Gastrocnemius medialis (tissue), 4 donors: ENCODE results near the gene BOLL. TPM values are rescaled to one million over a fixed set of nuclear protein-coding genes. Genes with fewer than 3 reads are reported as not detected.

Experiments used
- ATAC-seq, 2 donors: fragments of 150-250 bp; one replicate each; pipeline ENCODE4 v1.9.1; 2016
- DNase-seq, 2 donors: peaks; one replicate each; pipeline ENCODE4 v3.0.0-alpha.2; 2019
- H3K27ac ChIP-seq, 4 donors: fragments of 200-600 bp; sonication (generic); 1 replicate in 1 of 4; 2 replicates in 3 of 4; pipeline ENCODE4 v1.5.1; 2016 to 2018; ENCODE audit warnings: mild to moderate bottlenecking in 2 of 4, moderate library complexity in 1 of 4
- H3K27me3 ChIP-seq, 3 donors: fragments of 200-600 bp; sonication (generic) in 2 of 3; 1 replicate in 1 of 3; 2 replicates in 2 of 3; pipeline versions ENCODE4 v1.5.1 to v1.6.0; 2016 to 2019; ENCODE audit warnings: mild to moderate bottlenecking in 1 of 3, moderate library complexity in 1 of 3
- H3K36me3 ChIP-seq, 2 donors: fragments of 200-600 bp; sonication (generic) in 1 of 2; one replicate each; pipeline ENCODE4 v1.5.1; 2017 to 2018
- H3K4me1 ChIP-seq, 2 donors: fragments of 200-600 bp; sonication (generic) in 1 of 2; one replicate each; pipeline ENCODE4 v1.5.1; 2016 to 2017; ENCODE audit warnings: mild to moderate bottlenecking in 2 of 2
- H3K4me3 ChIP-seq, 4 donors: fragments of 200-600 bp; sonication (generic) in 3 of 4; 1 replicate in 1 of 4; 2 replicates in 3 of 4; pipeline ENCODE4 v1.5.1; 2016 to 2019; ENCODE audit warnings: mild to moderate bottlenecking in 2 of 4
- H3K9me3 ChIP-seq, 3 donors: fragments of 200-600 bp; sonication (generic) in 2 of 3; 1 replicate in 1 of 3; 2 replicates in 2 of 3; pipeline ENCODE4 v1.5.1; 2016 to 2019
- POLR2A ChIP-seq, 2 donors: fragments of 450-650 bp; IDR thresholded peaks; one replicate each; pipeline ENCODE4 v1.6.1; 2017; ENCODE audit warnings: antibody characterized with exemption in 2 of 2, mild to moderate bottlenecking in 2 of 2, moderate library complexity in 2 of 2
- in situ Hi-C, 4 donors: fragments of 200-750 bp; cut with MboI; loops; one replicate each; pipeline versions ENCODE4 v1.15.0 to v1.8.0; 2017; ENCODE audit warnings: low sequenced_read_pairs in 4 of 4
- intact Hi-C: fragments of 100-400 bp; cut with DNase I; formaldehyde crosslinking; loops from one replicate; pipeline ENCODE4 v1.15.1; 2023; ENCODE audit warnings: low total_unique reads
- total RNA-seq, 4 donors: library from RNA; depleted of rRNA; stranded (reverse); fragments of >200 nt; gene quantifications; one replicate each; pipeline versions ENCODE4 v1.1.0 to v1.2.3, GENCODE V29; 2016
- TF ChIP-seq, protein P1 (sequence below), 5 experiments: fragments of 450-650 bp in 3 of 5; fragments of 200-600 bp in 2 of 5; sonication (generic) in 2 of 5; IDR thresholded peaks in 4 of 5; conservative IDR thresholded peaks in 1 of 5; 1 replicate in 4 of 5; 2 replicates in 1 of 5; pipeline ENCODE4 v1.5.1; 2016 to 2019; ENCODE audit warnings: antibody characterized with exemption in 5 of 5, mild to moderate bottlenecking in 3 of 5, moderate library complexity in 3 of 5

BOLL gene
- total RNA-seq, 4 donors from 2014 or later = 2.4 to 8.1 (median 2.6) TPM

DNA sequence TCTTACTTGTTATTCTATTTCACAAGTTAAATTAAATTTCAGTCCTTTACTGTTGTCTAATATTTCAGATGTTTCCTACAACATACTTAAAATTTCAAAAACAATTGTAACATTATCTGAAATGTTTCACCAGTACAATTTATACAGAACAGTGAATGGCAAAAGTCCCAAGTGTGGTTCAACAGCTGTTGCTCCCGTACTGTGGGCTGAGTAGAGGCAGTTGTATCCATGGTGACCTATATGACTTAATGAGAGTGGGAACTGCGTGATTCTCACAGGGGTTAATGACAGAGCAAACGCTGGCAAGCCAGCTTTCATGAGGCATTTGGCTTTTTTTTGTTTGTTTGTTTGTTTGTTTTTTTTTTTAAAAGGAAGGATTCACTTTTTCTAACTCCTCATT lies 13.9 kb upstream of the BOLL start:
- ATAC-seq = peak; percentile 35 to 43
- no peak for TF ChIP-seq POLR2A (IDR thresholded peaks at IDR 0.05)
- TF ChIP-seq, protein P1, sequence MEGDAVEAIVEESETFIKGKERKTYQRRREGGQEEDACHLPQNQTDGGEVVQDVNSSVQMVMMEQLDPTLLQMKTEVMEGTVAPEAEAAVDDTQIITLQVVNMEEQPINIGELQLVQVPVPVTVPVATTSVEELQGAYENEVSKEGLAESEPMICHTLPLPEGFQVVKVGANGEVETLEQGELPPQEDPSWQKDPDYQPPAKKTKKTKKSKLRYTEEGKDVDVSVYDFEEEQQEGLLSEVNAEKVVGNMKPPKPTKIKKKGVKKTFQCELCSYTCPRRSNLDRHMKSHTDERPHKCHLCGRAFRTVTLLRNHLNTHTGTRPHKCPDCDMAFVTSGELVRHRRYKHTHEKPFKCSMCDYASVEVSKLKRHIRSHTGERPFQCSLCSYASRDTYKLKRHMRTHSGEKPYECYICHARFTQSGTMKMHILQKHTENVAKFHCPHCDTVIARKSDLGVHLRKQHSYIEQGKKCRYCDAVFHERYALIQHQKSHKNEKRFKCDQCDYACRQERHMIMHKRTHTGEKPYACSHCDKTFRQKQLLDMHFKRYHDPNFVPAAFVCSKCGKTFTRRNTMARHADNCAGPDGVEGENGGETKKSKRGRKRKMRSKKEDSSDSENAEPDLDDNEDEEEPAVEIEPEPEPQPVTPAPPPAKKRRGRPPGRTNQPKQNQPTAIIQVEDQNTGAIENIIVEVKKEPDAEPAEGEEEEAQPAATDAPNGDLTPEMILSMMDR (IDR thresholded peaks at IDR 0.05 in 4 of 5, conservative IDR thresholded peaks at IDR 0.05 in 1 of 5) = no peak

DNA sequence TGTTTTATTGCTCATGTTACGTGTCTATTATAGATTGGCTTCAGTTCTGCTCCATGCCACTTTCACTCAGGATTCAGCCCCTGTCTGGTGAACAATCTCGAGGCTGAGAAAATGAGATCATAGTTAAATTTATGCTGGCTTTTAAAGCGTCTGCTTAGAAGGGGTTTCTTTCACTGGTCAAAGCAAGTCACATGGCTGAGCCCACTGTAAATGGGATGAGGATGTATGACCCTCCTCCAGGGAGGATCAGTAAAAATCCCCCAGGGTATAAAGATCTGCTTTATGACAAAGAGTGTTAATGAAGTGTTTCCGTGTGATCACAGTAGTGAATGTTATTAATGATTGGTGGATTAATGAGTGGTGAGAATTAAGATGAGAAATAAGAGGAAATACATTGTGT lies 13.1 kb upstream of the BOLL start:
- DNase-seq (no peak), ATAC-seq (peak; percentile 24 to 29)
- peaks cover 30 to 36% of the 10 kb centered on the region in 2 donors for H3K4me1 ChIP-seq
- no peak overlapping the region for H3K4me3 ChIP-seq
- TF ChIP-seq, protein P1 (IDR thresholded peaks at IDR 0.05 in 4 of 5, conservative IDR thresholded peaks at IDR 0.05 in 1 of 5) = no peak
- TF ChIP-seq POLR2A (IDR thresholded peaks at IDR 0.05) = no peak
- H3K9me3 ChIP-seq = no peaks in the 10 kb centered on the region
- H3K36me3 ChIP-seq = no peaks in the 10 kb centered on the region
- in situ Hi-C loops = loop anchor here in 2 of 4 donors (5.0 to 10.0 kb wide), 2 partner anchors 327 to 494 kb away; no protein-coding TSS in a partner anchor
- intact Hi-C loops = no loop called here
- peak overlapping the region in 3 of 4 donors; percentile 4 to 44 (median 11) for H3K27ac ChIP-seq
- no peaks in the 10 kb centered on the region for H3K27me3 ChIP-seq

More for the DNA sequence above, 13.9 kb upstream of the BOLL start:
- no peaks in the 10 kb centered on the region for H3K36me3 ChIP-seq
- no peaks in the 10 kb centered on the region for H3K27me3 ChIP-seq
- peaks cover 38% of the 10 kb centered on the region in 2 donors for H3K4me1 ChIP-seq
- no peak overlapping the region for H3K4me3 ChIP-seq
- in situ Hi-C loops (loop anchor here in 2 of 4 donors (5.0 to 10.0 kb wide), 2 partner anchors 326 to 493 kb away; no protein-coding TSS in a partner anchor), intact Hi-C loops (no loop called here)
- no peaks in the 10 kb centered on the region for H3K9me3 ChIP-seq
- peak overlapping the region; percentile 43 to 89 (median 68) for H3K27ac ChIP-seq
- DNase-seq = no peak

DNA sequence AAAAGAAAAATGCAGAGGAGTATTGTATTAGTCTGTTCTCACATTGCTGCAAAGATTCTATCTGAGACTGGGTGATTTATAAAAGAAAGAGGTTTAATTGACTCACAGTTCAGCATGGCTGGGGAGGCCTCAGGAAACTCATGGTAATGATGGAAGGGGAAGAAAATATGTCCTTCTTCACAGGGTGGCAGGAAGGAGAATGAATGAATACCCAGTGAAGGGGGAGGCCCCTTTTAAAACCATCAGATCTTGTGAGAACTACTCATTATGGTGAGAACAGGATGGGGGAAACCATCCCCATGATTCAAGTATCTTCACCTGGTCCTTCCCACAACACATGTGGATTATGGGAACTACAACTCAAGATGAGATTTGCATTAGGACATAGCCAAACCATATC lies 10.2 kb upstream of the BOLL start:
- no peaks in the 10 kb centered on the region for H3K36me3 ChIP-seq
- H3K9me3 ChIP-seq = no peaks in the 10 kb centered on the region
- H3K4me1 ChIP-seq = peaks cover 18 to 29% of the 10 kb centered on the region in 2 donors
- intact Hi-C loops = no loop called here
- no peaks in the 10 kb centered on the region for H3K27me3 ChIP-seq
- no peak overlapping the region for H3K4me3 ChIP-seq
- ATAC-seq (no peak), DNase-seq (no peak)
- no peak overlapping the region for H3K27ac ChIP-seq
- in situ Hi-C loops = loop anchor here in 2 of 4 donors (5.0 to 10.0 kb wide), 2 partner anchors 330 to 497 kb away; no protein-coding TSS in a partner anchor
- TF ChIP-seq, protein P1 (IDR thresholded peaks at IDR 0.05 in 4 of 5, conservative IDR thresholded peaks at IDR 0.05 in 1 of 5) = no peak
- TF ChIP-seq POLR2A (IDR thresholded peaks at IDR 0.05) = no peak

DNA sequence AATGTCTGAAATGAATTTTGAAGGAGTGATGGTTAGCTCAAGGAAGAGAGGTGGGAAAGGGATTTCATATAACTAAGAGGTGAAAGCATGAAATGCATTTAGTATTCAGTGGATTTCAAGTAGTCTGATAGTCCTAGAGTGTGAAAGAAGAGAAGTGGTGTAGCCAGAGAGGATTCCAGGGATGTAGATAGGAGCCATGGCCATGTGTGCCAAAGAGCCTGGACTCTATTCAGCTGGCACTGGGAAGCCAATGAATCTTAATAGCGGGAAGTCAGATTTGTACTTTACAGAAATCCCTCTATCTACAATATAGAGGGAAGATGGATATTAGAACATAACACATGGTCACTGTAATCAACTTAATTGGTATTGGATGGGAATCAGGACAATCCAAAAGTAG lies 8.3 kb upstream of the BOLL start:
- TF ChIP-seq POLR2A (IDR thresholded peaks at IDR 0.05) = no peak
- TF ChIP-seq, protein P1 (IDR thresholded peaks at IDR 0.05 in 4 of 5, conservative IDR thresholded peaks at IDR 0.05 in 1 of 5) = no peak
- H3K9me3 ChIP-seq = no peaks in the 10 kb centered on the region
- intact Hi-C loops = no loop called here
- H3K4me3 ChIP-seq = no peak overlapping the region
- peaks cover 3 to 13% of the 10 kb centered on the region in 2 donors for H3K4me1 ChIP-seq
- no peaks in the 10 kb centered on the region for H3K27me3 ChIP-seq
- DNase-seq (no peak), ATAC-seq (no peak)
- H3K27ac ChIP-seq = no peak overlapping the region
- in situ Hi-C loops = loop anchor here in 1 of 4 donors (10.0 kb wide), 1 partner anchor 331 kb away; no protein-coding TSS in a partner anchor
- H3K36me3 ChIP-seq = no peaks in the 10 kb centered on the region
